HG02759 (cell line): Measurements from ENCODE around the gene WDR59.
A peak's percentile ranks its signal among the peaks of the same experiment; 100 is the strongest.
"Not testable (repeated sequence)": the region's sequence is repeated elsewhere in the genome, so short reads cannot be mapped to it uniquely, and the experiment has no call there.

ENCODE experiments used
- ATAC-seq: cut with Tn5 transposase; IDR thresholded peaks from one replicate; pipeline ENCODE4 v1.9.1; 2021; ENCODE audit warnings: mild to moderate bottlenecking, moderate library complexity; ENCODE audit not compliant: unreplicated experiment

WDR59 gene, protein sequence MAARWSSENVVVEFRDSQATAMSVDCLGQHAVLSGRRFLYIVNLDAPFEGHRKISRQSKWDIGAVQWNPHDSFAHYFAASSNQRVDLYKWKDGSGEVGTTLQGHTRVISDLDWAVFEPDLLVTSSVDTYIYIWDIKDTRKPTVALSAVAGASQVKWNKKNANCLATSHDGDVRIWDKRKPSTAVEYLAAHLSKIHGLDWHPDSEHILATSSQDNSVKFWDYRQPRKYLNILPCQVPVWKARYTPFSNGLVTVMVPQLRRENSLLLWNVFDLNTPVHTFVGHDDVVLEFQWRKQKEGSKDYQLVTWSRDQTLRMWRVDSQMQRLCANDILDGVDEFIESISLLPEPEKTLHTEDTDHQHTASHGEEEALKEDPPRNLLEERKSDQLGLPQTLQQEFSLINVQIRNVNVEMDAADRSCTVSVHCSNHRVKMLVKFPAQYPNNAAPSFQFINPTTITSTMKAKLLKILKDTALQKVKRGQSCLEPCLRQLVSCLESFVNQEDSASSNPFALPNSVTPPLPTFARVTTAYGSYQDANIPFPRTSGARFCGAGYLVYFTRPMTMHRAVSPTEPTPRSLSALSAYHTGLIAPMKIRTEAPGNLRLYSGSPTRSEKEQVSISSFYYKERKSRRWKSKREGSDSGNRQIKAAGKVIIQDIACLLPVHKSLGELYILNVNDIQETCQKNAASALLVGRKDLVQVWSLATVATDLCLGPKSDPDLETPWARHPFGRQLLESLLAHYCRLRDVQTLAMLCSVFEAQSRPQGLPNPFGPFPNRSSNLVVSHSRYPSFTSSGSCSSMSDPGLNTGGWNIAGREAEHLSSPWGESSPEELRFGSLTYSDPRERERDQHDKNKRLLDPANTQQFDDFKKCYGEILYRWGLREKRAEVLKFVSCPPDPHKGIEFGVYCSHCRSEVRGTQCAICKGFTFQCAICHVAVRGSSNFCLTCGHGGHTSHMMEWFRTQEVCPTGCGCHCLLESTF

DNA sequence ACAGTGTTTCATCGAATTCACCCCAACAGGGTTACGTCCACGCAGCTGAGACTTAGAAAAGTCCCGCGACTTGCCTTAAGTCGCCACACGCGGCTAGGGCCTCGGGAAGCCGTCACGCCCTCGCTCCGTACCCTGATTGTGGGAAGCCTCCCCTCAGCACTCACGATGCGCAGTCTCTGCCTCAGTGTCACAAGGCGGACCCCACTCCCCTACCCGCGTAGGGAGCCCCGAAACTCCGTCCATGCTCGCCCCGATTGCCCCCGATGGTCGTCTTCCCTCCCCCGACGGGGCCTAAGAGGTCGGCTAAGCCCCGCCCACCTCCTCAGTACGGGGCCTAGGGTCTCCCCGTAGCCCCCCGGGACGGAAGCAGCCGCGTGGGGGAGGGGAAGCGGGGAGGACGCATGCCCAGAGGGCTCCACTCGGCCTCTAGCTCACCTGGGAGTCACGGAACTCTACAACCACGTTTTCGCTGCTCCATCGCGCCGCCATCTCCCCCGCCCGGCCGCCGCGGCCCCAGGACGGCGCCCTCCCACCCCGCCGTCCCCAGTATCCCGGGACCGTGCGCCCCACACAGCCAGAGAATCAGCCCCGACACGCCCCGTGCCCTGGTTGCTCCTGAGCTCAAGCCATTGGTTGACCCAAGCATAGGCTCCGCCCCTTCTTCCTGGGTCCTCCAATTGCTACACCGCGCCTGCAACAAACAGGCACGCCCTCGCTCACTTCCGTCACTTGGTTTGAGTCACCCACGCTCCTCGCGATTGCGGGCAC is at the start of gene WDR59:
WDR59 (minus strand) TSS at position 595 of the 768 bp plus-strand sequence; CDS start at position 489, 106 bp downstream.
- ATAC-seq = peak; percentile 99

DNA sequence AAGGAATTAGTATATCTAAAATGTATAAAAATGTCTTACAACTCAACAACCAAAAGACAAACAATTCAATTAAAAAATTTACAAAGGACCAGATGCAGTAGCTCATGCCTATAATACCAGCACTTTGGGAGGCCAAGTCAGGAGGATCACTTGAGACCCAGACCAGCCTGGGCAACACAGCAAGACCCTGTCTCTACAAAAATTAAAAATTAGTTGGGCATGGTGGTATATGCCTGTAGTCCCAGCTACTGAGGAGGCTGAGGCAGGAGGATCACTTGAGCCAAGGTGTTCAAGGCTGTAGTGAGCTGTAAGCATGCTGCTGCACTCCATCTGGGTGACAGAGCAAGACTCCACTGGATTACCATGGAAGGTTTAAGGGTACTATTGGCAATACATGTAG is 47.7 kb upstream of the WDR59 start:
- no peak for ATAC-seq

DNA sequence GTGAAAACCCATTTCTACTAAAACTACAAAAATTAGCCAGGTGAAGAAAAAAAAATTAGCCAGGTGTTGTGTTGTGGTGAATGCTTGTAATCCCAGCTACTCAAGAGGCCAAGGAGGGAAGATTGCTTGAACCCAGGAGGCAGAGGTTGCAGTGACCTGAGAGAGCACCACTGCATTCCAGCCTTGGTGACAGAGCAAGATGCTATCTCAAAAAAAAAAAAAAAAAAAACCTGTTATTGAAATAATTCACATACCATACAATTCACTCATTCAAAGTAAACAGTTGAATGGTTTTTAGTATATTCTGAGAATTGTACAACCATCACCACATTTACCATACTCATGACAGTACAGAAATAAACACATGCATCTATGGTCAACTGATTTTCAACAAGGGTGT is 44.9 kb upstream of the WDR59 start:
- no peak for ATAC-seq

DNA sequence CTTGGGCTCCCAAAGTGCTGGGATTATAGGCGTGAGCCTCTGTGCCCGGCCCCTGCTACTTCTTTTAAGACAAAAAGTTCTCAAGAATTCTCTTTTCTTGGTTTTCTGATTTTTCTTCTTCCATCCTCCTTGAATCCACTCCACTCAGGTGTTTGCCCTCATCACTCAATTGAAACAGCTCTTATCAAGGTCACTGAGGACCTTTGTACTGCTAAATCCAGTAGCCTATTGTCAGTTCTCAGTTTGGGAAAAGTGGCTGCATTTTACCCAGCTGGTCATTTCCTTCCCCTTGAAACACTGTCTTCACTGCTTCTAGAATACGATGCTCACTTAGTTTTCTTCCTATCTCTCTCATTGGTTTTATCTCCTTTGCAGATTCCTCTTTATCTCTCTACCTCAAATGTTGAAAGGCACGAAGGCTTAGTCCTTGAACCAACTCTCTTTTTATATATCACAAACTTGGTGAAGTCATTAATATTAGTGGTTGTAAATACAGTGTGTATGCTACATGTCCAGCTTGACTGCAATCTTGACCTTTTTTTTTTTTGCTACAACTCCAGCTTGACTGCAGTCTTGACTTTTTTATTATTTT is 43.7 kb upstream of the WDR59 start:
- ATAC-seq = no peak

DNA sequence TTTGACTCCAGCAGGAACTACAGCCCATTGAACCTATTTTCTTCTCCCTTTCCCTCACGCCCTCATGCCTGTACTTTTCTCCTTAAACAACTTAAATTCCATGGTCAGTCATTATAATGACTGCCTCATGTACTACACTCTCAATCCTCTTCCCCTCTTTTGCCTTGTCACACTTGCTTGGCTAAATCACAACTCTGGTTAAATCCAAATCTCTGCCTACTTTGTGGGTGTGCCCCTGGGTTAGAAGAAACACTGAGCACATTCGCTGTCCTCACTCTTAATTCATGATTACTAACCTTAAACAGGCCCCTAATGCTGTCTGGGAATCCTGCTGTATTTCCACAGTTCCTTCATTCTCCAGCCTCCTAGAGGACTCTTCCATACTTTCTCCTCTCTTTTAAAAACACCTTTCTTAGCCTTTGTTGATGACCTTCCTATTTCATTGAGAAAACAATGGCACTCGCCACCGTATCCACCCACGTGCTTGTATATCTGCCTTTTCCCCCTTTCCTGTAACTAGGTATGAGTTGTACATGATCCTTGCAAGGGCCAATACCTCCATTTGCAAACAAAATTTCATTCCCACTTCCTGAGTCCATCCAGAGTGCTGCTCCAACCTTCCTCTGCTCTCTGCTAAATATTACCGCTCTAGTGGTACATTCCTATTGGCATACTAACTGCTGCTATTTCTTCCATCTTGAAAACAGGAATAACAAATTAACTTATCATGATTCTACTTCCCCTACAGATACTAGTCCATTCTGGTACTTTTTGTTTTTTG is 42.8 kb upstream of the WDR59 start:
- no peak for ATAC-seq

DNA sequence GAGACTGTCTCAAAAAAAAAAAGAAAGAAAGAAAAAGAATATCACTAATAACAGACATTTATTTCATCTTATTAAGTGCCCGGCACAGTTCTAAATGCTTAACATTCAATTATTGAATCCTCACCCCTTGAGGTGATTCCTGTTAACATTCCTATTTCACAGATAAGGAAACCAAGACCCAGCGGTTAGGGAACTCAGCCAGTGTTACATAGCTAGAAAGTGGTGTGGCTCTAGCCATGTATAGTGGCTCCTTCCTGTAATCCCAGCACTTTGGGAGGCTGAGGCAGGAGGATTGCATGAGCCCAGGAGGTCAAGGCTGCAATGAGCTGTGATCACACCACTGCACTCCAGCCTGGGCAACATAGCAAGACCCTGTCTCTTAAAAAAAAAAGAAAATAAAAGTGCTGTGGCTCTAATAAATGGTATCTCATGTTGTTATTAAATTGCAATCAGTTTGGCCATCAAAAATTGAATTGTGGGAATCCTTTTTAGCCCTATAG is 42.0 kb upstream of the WDR59 start:
- ATAC-seq = no peak

DNA sequence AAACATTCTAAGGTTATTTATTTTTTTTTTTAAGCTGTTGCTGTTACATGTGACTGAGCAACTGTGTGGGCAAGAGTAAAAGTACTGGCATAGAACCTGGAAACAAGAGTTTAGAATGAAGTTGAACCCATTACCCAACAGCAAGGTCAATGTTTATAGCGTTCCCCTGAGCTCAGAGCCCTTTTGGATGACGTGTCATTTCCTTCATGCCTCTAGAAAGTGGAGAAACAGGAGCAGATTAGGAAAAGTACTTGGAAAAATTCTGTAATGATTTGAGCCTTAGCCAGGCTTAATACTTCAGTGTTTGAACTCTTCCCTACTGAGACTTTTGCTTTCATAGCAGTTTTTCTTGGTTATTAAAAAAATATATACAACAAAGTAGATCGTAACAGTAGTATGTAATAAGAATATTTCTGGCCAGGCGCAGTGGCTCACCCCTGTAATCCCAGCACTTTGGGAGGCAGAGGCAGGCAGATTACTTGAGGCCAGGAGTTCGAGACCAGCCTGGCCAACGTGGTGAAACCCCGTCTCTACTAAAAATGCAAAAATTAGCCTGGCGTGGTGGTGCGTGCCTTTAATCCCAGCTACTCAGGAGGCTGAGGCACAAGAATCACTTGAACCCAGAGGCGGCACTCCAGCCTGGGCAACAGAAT is 41.4 kb upstream of the WDR59 start:
- ATAC-seq = not testable (repeated sequence)

DNA sequence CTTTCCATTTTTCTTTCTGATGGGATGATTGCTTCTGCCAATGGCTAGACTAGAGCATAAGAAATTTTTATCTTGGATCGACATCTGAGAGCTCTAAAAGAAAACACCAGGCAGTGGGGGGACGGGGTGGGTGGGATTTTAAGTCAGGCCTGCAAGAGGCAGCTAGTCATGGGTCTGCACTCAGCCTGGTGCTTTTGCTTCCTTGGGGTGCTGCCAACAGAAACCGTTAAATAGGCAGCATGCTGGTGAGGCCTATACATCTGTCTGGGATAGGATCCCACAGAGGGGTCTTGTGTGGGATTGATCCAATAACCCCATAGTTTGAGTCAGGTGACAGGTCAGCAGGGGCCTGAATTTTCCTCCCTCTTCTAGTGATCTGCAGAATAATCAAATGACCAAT is 40.8 kb upstream of the WDR59 start:
- ATAC-seq = no peak

DNA sequence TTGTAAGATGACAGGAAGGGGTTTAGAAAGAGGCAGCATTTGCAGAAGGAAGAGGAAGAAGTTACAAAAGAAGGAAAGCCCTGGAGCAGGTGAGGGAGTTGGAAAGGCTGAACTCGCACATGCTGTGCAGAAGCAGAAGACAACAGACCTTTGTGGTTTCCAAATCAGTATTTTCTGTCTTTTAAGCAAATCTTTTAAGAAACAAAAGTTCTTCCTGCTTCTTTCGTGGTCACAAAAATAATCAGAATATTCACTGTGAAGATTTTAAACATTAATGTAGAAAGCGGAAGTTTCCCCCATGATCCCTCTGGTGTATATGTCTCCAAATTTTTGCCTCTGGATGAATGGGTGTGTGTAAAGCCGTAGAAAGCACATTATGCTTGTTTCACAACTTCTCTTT is 39.7 kb upstream of the WDR59 start:
- no peak for ATAC-seq

DNA sequence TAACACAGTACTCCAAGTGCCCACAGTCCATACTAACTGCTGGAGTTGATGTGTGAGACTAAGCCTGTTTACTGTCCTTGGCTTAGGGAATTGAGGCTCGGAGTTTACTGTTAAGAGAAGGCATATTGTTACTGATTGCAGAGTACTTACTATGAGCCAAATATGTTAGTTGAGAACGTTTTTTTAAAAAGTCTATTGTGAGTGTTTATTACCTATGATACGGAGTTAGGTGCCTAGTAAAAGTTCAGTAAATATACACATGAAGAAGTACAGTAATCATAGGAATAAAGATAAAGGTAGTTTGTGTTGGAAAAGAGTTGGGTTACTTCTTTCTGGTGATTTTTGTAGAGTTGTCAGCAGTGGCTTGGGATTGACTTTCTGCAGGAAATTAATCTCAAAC is 39.3 kb upstream of the WDR59 start:
- no peak for ATAC-seq

DNA sequence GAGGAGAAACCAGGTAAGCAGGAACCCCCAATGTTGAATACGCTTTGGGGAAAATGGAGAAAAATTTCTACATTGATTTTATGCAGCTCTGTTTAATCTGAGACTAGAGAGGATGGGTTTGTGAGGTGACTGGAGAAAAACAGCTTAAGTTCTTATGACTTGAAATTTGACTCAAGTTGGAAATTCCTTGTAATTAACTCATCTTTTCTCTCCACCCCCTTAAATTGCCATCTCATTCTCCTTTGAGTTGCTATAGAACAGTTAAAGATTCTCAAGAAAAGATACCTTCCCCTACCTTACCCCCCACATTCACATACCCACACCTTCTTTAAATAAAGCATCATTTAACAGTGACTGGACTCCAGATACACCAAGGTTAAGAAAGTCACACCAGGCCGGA is 38.1 kb upstream of the WDR59 start:
- no peak for ATAC-seq

DNA sequence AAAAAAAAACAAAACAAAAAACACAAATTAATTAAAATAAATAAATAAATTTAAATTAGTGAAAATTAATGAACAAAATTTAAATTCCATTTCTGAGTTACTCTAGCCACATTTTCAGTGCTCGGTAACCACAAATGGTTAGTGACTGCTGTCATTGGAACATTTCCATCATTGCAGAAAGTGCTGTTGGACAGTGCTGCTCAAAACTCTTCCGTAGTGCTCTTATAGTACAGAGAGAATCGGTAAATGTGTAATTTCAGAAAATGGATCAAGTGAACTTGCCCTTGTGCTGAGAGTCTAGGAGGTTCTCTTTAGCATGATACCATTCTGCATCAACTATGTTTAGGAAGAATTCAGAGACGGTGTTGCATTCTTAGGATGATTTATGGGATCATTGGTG is 37.6 kb upstream of the WDR59 start:
- no peak for ATAC-seq

DNA sequence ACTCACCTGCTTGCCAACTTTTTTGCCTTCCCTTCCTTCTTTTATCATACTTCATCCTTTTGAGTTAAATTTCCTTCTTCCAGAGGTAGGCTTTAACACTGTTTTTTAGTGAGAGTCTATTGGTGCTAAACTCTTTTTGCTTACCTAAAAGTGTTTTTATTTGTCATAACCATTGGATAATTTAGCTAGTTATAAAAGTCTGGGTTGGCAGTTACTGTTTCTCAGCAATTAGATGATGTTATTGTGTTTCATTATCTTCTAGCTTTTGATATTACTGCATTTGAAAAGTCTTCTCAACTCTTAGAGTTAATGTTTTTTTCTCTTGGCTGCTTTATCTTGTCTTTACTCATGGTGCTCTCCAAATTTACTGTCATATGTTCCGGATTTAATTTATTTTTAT is 36.5 kb upstream of the WDR59 start:
- ATAC-seq = no peak

DNA sequence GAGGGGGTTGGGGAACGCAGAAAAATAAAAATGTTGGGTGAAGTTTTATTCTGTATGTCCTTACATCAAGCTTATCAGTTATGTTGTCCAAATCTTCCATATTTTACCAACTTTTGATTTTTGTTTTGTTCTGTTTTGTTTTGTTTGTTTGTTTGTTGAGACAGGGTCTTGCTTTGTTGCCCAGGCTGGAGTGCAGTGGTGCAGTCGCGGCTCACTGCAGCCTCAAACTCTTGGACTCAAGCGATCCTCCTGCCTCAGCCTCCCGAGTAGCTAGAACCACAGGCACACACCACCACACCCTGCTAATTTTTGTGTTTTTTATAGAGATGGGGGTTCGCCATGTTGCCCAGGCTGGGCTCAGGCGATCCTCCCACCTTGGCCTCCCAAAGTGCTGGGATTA is 34.7 kb upstream of the WDR59 start:
- no peak for ATAC-seq

DNA sequence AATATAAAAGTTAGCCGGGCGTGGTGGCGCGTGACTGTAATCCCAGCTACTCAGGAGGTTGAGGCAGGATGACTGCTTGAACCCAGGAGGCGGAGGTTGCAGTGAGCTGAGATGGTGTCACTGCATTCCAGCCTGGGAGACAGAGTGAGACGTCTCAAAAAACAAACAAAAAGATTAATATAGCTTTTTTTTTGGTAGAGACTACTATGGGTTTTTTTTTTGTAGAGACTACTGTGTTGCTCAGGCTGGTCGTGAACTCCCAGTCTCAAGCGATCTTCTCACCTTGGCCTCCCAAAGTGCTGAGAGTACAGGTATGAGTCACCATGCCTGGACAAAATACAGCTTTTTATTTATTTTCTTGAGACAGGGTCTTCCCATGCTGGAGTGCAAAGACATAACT is 34.1 kb upstream of the WDR59 start:
- no peak for ATAC-seq

DNA sequence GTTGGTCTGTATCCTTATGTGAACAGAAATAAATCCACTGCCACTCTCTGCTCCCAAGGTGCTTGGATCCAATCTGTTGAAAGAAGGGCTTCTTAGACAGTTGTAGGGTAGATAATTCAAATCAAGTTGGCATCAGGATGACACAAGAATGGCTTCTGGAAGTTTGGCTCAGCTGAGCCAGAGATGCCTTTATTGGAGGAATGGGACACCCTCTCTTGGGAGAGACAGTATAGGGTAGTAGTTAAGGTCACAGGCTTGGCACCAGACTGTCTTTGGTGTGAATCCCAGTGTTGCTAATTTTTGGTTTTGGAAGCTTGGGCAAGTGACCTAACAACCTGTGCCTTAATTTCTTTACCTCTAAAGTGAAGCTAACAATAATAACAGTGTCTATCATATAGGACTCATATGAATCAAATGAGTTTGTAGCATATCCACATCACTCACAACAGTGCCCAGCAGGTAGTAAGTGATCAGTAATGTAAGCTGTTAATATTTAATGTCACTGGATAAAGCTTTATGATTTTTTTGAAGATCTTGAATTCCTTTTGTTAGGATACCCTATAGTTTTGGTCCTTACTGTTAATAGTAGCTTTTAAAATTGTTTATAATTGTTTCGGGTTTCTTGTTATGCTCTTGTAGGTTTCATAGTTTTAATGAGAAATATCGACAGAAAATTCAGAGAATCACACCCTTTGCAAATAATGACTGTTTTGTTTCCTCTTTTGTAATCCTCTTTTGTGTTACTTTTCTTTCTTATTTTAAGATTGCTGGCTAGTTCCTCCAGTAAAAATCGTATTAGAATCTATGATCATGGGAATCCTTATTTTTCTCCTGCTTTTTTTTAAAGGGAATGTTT is 33.0 kb upstream of the WDR59 start:
- ATAC-seq = no peak

DNA sequence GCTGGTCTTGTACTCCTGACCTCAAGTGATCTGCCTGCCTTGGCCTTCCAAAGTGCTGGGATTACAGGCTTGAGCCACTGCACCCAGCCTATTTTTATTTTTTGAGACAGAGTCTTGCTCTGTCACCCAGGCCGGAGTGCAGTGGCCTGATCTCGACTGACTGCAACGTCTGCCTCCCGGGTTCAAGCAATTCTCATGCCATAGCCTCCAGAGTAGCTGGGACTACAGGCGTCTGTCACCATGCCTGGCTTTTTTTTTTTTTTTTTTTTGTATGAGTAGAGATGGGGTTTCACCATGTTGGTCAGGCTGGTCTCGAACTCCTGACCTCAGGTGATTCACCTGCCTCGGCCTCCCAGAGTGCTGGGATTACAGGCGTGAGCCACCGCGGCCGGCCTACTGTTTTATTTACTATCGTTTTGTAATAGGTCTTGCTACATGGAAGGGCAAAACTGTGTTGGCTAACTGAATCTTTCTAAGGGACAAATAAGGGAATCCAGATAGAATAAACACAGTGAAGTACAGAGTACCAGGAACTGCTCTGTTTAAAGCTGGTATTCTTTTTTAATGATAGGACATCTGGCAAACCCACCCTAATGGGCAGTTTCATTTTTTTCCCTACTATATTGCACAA is 31.6 kb upstream of the WDR59 start:
- ATAC-seq = not testable (repeated sequence)

DNA sequence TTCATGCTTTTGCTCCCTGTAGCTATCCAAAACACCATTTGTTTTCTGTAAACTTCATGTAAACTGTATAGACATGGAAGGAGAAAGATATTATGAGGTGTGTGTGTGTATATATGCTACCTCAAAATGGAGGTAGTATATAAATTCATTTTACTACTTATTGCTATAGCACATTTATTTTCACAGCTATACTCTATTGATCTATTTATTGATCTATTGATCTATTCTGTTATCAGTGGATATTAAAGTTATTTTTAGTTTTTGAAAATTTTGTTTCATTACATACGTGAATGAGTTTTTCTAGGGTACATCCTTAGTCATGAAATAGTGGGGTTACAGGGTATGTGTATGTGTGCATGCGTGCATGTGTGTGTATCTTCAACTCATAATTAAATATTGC is 29.4 kb upstream of the WDR59 start:
- no peak for ATAC-seq
